Midbrain (tissue), 1 donor: ENCODE data around the gene WNT9A.
A peak's percentile ranks its signal among the peaks of the same experiment; 100 is the strongest.

Experiments
- DNase-seq: peaks from one replicate; lab custom pipeline; 2025; lab: John Stamatoyannopoulos, UW

WNT9A gene

GRCh38 chr1:227897704-227898438 lies 49.9 kb downstream of the WNT9A start:
- DNase-seq: no peak

DNA sequence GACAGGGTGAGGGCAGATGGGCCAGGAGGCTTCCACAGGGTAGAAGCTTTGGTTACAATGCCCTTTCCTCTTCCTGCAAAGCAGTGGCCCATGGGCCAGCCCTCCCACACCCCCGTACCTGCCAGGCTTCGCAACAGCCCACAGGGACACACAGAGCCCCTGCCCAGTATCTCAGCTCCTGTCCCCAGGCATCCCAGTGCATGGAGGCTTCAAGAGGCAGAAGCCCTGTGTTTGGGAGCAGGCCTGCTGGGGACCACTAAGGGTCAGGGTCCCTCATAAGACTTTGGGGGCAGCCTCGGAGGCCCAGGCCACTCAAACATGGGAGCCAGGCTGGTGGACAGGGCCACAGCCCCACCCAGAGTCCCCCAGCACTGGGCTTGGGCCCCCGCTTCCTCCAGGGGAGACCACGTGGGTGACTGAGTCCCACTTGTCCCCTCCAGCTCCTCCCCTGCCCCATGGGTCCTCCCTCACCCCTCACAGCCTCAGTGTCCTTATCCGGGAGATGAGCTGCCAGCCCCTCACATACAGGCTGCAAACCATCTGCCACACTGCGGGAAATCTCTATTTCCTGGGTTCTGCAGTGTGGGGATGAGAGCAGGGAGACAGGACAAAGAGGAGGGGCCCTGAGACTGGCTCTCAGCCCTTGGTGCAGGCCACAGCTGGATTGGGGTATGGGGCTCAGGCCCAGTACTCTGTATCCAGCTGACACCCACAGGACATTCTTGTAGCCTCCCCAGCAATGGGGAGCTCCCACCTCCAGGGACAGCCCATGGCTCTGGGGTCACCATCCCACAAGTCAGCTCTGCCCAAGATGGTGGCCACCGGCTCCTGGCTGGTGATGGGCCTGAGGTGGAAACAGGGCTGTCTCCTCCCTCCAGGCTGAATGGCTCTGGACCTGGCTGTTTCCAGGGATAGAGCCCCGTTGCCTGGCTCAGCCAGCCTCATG lies 50.7 kb downstream of the WNT9A start:
- no peak for DNase-seq

- DNase-seq: peak; percentile 31
Observed at GRCh38 chr1:227895828-227896685, 51.7 kb downstream of the WNT9A start.

- no peak for DNase-seq
Observed at GRCh38 chr1:227894831-227895451, 52.8 kb downstream of the WNT9A start.

- DNase-seq: no peak
Observed at GRCh38 chr1:227893949-227894721, 53.6 kb downstream of the WNT9A start.

DNA sequence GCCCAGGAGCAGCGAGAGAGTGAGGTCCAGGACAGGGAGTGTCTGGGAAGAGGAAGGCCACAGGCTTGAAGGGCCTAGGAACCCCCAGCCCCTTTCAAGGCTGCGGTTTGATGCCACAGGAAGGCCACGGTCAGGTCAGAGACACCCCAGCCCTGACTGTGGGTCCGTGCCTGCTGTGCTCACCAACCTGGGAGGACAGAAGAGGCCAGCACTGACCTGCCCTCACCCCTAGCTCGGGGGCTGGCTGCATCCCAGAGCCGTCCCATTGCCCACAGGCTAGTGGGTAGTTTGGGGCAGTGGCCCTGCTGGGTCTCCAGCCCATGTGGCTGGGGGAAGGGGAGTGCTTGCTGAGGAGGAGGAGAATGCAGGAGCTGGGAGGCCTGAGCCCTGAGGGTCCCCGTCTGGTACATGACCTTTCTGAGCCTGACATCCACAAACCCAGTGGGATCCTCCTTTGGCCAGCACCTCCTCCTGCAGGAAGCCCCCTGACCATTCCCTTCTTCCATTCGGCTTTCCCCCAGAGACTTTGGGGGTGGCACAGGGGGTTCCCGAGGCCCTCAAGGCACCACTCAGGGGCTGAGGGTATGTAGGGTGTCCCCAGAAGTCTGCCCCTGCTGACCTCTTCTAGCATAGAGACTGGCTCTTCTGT lies 54.3 kb downstream of the WNT9A start:
- DNase-seq: no peak

DNA sequence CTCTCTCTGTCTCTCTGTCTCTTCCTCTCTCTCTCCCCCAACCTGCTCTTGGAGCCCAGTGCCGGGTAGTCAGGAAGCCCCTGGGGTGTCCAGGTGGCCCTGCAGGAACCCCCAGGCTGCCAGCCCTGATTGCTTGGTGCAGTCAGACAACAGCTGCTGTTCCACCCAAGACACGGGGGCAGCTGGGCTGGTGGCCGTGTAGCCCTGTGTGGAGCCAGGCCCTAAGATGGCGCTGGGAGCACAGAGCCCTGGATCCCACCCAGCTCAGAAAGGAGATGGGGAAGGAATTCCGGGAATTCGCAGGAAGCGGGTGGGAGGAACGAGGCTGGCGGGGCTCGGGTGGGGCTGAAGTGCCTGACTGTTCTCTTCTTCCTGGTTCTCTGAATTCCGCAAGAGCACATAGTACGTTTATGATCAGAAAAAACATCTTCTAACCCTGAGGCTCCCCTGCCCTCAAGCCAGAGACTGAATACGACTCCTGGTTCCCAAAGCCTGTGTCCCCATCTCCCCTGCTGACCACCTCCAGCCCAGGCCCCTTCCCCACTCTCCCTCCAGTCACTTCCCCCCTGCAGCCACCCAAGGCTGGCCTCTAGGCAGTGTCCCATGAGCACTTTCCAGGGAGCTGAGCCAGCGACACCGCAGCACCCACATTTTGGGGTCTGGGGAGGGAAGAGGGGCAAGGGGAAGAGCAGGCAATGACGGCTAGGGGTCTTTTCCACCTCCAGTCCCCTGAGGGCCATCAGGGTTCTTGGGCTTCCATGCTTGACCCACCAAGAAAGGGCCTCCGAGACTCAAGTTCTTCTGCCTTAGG lies 55.0 kb downstream of the WNT9A start:
- no peak for DNase-seq

- DNase-seq: no peak
Observed at GRCh38 chr1:227891955-227892488, 55.7 kb downstream of the WNT9A start.

DNA sequence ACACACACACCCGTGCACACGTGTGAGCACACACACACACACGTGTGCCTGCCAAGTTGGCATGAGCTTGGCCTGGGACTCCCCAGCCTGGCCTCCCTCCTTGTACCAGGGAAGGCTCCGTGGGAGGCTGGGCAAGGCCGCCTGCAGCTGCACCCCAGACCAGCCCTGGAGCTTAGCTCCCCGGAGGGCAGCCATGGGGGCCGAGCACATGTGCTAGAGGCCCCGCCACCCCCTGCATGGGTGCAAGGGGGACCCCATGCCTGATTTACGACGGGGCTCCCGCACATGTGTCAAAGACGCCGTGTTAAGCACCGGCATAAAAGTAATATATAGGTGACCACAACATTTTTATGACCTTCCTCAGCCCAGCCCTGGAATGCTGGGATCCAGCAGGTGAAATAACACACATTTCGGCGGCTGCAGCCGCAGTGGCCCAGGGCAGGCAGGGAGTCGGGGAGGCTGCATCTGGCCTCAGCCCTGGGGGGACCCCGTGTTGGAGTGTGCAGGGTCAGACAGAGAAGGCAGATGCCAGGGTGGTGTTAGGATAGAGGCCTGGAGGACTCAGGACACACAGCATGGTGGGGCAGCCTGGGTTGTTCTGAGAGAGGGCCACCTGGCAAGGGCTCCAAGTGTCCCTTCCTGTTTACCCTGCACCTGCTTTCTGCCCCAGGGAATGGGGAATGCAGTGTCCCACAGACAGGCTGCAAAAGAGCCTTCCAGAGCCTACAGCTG lies 56.3 kb downstream of the WNT9A start:
- DNase-seq: no peak

DNA sequence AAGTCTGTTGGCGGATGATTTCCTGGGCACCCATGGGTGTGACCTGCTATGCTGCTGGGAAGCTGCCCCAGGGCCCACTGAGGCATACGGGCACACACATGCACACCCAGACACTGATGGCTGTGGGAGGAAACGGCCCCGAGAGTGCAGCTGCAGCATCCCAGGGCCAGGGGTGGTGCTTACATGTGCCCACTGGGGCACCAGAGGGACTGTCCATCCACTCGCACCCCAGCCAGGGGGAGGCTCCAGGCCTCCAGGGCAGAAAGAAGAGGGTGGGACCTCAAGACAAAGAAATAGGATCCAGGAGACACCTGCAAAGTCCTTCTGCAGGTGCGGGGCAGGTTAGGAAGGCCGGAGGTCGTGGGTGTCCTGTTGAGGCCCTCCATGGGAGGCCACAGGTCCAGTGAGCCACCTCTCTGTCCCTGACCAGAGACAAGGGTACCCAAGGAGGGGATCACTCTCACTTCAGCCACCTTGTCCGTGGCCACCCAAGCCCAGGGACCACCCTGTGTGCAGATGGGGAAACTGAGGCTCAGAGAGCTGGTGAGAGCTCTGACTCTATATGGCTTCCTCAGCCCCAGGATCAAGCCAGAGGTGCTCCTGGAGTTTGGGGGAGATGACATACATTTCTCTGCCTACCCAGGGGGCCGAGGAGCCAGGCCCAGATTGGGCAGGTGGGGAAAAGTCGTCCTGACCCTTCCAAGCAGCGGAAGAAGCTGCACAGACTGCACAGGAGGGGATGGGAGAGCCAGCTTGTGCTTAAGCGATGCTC lies 57.1 kb downstream of the WNT9A start:
- DNase-seq: no peak

DNA sequence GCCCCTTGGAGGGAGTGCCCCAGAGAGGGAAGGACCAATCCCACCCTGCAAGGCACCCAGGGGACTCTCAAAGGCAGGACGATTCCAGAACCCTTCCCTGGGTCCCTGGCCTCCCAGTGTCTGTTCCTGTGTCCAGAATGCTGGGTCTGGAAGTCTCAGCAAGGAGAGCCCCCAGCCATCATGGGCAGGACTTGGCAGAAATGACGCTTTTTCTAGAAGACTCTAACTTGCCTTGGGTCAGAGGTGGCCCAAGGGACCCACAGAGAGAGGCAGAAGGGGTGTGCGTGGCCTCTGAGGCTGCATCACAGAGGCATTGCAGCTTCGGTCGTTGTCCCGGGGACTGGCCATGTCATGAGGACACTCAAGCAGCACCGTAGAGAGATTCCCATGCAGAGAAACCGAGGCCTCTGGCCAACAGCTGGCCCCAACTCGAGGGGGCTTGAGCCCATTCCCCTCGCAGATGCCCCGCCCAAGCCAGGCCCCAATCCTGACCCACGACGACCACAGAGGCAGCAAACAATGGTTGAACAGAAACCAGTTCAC lies 57.8 kb downstream of the WNT9A start:
- DNase-seq: no peak

DNA sequence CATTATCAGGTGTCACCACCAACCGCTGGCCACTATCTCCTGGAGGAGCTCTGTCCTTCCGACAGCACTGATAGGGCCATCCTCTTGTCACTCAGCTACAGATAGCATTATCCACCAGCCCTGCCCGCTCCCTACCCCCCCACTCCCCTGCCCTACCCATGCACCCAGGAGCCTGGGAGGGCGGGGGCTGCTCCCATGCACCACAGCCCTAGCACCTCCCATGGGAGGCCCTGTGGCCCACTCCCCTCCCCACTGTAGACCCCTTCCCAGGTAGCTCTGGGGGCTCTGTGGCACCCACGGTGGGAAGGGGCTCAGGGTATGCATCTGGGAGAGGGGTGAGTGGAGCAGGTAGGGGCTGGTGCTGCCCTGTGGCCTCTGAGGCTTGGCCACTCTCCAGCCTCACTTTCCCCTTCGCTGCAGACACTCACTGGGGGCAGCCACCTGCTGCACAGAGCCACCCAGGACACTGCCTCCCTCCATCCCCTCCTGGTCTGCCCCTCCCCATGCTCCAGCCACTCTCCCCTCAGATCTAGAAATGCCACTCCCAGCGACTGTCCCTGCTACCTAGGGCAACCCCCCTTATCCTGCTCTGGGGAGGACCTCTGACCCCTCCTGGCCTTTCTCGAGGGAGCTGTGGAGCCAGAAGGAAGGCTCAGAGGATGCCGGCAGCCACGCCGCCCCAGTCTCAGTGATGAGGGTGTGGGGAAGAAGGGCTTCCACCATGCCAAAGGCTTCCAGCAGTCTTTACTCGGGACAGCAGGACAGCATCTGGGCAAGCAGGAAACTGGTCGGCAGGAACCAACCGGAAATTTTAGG lies 58.5 kb downstream of the WNT9A start:
- no peak for DNase-seq

- DNase-seq: no peak
Observed at GRCh38 chr1:227888404-227889046, 59.2 kb downstream of the WNT9A start.

DNA sequence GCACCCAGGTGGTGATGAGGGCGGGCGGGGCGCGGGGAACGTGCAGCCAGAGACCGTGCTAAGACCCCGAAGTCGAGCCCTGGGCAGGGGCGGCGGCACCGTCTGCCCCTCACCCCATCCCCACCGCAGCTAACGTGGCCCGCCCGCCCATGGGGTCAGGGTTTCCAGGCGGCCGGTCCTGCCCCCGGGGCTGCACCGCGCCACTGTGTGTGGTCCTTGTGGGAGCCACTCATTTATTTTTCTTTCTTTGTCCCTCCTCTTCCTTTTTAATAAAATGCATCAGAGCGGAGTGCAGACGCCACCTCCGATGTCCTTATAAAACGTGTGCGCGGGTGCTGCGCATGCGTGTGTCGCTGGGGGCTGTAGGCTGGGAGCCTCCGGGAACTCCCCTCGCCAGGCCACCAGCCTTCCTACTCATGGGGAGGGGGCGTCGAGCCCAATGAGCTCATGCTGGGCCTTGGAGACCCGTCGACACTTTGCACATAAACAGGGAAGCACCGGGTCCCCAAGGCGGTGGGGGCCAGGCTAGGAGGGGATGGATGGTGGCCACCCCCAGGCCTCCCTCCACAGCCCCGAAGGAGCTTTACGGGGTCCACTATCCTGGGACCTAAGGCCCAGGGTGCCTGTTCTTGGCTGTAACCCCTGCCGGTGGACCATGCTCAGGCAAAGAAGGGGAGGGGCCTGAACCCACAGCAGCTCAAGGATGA lies 59.9 kb downstream of the WNT9A start:
- no peak for DNase-seq

GRCh38 chr1:227886993-227887696 lies 60.6 kb downstream of the WNT9A start:
- no peak for DNase-seq
